Neural progenitor cell (in vitro differentiated cells): ENCODE data around the gene TMEM140. TPM values are rescaled to one million over a fixed set of nuclear protein-coding genes. Genes with fewer than 3 reads are reported as not detected.

Source experiments
- DNase-seq: peaks from one replicate; pipeline ENCODE4 v3.0.0-alpha.2; 2016; ENCODE audit warnings: low spot score
- H2AFZ ChIP-seq: fragments of 200-600 bp; sonication (generic); replicated peaks from 2 replicates; pipeline ENCODE4 v1.6.1; 2016; ENCODE audit warnings: antibody characterized with exemption
- H3F3A ChIP-seq: fragments of 200-600 bp; sonication (generic); 2 replicates; pipeline ENCODE4 v1.6.1; 2016; ENCODE audit warnings: antibody characterized with exemption, low read depth
- H3K27ac ChIP-seq: fragments of 200-600 bp; sonication (generic); 2 replicates; pipeline ENCODE4 v1.5.1; 2016; ENCODE audit warnings: mild to moderate bottlenecking
- H3K27me3 ChIP-seq: fragments of 200-600 bp; sonication (generic); 2 replicates; pipeline ENCODE4 v1.6.1; 2016; ENCODE audit warnings: mild to moderate bottlenecking, moderate library complexity
- H3K36me3 ChIP-seq: fragments of 200-600 bp; sonication (generic); 2 replicates; pipeline ENCODE4 v1.5.1; 2016
- H3K4me1 ChIP-seq: fragments of 200-600 bp; sonication (generic); 2 replicates; pipeline ENCODE4 v1.6.1; 2016; ENCODE audit warnings: mixed run types
- H3K4me2 ChIP-seq: fragments of 200-600 bp; sonication (generic); 2 replicates; pipeline ENCODE4 v1.6.1; 2016
- H3K4me3 ChIP-seq: fragments of 200-600 bp; sonication (generic); 2 replicates; pipeline ENCODE4 v1.5.1; 2016
- H3K79me2 ChIP-seq: fragments of 200-600 bp; sonication (generic); 2 replicates; pipeline ENCODE4 v1.6.1; 2016; ENCODE audit warnings: low read depth
- H3K9ac ChIP-seq: fragments of 200-600 bp; sonication (generic); 2 replicates; pipeline ENCODE4 v1.6.1; 2016
- H3K9me3 ChIP-seq: fragments of 200-600 bp; sonication (generic); 2 replicates; pipeline ENCODE4 v1.5.1; 2016; ENCODE audit warnings: low read depth
- H4K20me1 ChIP-seq: fragments of 200-600 bp; sonication (generic); 2 replicates; pipeline ENCODE4 v1.6.1; 2016; ENCODE audit warnings: low read depth
- H3K27ac Mint-ChIP-seq: 3 replicates; pipeline ENCODE4 v1.8.0; 2021; ENCODE audit warnings: mixed read lengths
- H3K27me3 Mint-ChIP-seq: 2 replicates; pipeline ENCODE4 v1.8.0; 2022; ENCODE audit warnings: low read depth, mild to moderate bottlenecking, inconsistent platforms, moderate library complexity, mixed read lengths; ENCODE audit not compliant: insufficient read depth
- H3K36me3 Mint-ChIP-seq: 3 replicates; pipeline ENCODE4 v1.8.0; 2021; ENCODE audit warnings: mixed read lengths
- H3K4me1 Mint-ChIP-seq: 3 replicates; pipeline ENCODE4 v1.8.0; 2021; ENCODE audit warnings: mixed read lengths
- H3K4me3 Mint-ChIP-seq: 3 replicates; pipeline ENCODE4 v1.8.0; 2021; ENCODE audit warnings: mild to moderate bottlenecking, moderate library complexity, mixed read lengths
- H3K9me3 Mint-ChIP-seq: 3 replicates; pipeline ENCODE4 v1.8.0; 2020; ENCODE audit warnings: mixed read lengths
- EZH2 ChIP-seq: fragments of 200-600 bp; sonication (generic); IDR thresholded peaks from 2 replicates; pipeline ENCODE4 v1.6.1; 2017; ENCODE audit warnings: antibody characterized with exemption, mild to moderate bottlenecking, moderate library complexity
- EZH2phosphoT487 ChIP-seq: fragments of 200-600 bp; sonication (generic); IDR thresholded peaks from 2 replicates; pipeline ENCODE4 v1.6.1; 2017; ENCODE audit warnings: antibody characterized with exemption
- total RNA-seq: library from RNA; depleted of rRNA; stranded (reverse); fragments of >200 nt; gene quantifications from 2 replicates; pipeline ENCODE4 v1.2.3, GENCODE V29; 2015; ENCODE audit warnings: low replicate concordance
- TF ChIP-seq, protein P1 (sequence below): fragments of 200-600 bp; sonication (generic); IDR thresholded peaks from 2 replicates; pipeline ENCODE4 v1.5.1; 2017; ENCODE audit warnings: antibody characterized with exemption, mild to moderate bottlenecking

The TMEM140 gene
- total RNA-seq, 1 donor from 2014 or later: not detected

DNA sequence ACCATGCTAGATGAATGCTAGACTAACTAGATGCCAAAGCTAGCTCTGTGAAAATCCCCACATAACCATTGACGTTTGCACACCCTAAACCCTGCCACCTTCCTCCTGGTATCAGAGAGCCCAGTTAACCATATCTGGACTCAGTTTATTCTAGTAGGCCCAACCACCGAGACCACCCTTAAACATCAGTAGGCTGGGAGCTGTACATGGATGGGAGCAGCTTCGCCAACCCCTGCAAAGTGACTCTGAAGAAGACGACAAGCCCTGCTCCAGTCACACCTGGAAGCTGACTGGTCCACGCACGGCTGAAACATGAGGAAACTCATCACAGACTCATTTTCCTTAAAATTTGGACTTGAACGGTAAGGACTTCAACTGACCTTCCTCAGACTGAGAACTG is 27.1 kb downstream of the TMEM140 start:
- Histone ChIP-seq H2AFZ (no peak overlapping the region), H3K36me3 (no peaks in the 10 kb centered on the region), H3F3A (peaks cover 31% of the 10 kb centered on the region), H3K27me3 (no peaks in the 10 kb centered on the region), H3K9me3 (no peaks in the 10 kb centered on the region), H3K9ac (no peak overlapping the region), H3K4me2 (no peak overlapping the region), H3K4me3 (no peak overlapping the region), H3K4me1 (peaks cover 11% of the 10 kb centered on the region), H3K27ac (no peak overlapping the region), H4K20me1 (no peaks in the 10 kb centered on the region), H3K79me2 (peaks cover 2% of the 10 kb centered on the region)
- H3K9me3 Mint-ChIP-seq: peaks cover under 1% of the 10 kb centered on the region
- H3K36me3 Mint-ChIP-seq: peaks cover 5% of the 10 kb centered on the region
- TF ChIP-seq EZH2phosphoT487: no peak
- TF ChIP-seq, protein P1, sequence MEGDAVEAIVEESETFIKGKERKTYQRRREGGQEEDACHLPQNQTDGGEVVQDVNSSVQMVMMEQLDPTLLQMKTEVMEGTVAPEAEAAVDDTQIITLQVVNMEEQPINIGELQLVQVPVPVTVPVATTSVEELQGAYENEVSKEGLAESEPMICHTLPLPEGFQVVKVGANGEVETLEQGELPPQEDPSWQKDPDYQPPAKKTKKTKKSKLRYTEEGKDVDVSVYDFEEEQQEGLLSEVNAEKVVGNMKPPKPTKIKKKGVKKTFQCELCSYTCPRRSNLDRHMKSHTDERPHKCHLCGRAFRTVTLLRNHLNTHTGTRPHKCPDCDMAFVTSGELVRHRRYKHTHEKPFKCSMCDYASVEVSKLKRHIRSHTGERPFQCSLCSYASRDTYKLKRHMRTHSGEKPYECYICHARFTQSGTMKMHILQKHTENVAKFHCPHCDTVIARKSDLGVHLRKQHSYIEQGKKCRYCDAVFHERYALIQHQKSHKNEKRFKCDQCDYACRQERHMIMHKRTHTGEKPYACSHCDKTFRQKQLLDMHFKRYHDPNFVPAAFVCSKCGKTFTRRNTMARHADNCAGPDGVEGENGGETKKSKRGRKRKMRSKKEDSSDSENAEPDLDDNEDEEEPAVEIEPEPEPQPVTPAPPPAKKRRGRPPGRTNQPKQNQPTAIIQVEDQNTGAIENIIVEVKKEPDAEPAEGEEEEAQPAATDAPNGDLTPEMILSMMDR: no peak
- TF ChIP-seq EZH2: no peak
- peaks cover 6% of the 10 kb centered on the region for H3K27me3 Mint-ChIP-seq
- no peak for DNase-seq
- no peak overlapping the region for H3K27ac Mint-ChIP-seq
- H3K4me1 Mint-ChIP-seq: peaks cover 11% of the 10 kb centered on the region
- no peak overlapping the region for H3K4me3 Mint-ChIP-seq

DNA sequence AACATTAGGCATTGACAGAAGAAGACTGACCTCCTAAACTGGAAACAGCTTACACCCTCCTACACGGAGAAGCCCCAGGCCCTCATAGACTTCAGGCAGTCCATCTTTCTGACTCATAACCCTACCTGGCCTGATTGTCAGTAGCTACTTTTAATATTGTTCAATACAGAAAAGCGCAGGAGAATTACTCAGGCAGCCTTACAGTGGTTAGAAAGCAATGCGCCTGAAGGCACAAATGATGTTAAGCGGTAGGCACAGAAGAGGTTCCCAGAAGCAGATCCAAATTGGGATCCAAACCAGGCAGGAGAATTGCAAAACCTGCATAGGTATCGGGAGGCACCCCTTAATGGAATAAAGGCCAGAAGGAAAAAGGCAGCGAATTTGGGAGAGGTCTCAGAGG is 28.1 kb downstream of the TMEM140 start:
- Histone ChIP-seq H3K27ac (no peak overlapping the region), H4K20me1 (no peaks in the 10 kb centered on the region), H3K36me3 (no peaks in the 10 kb centered on the region), H2AFZ (no peak overlapping the region), H3K4me1 (peaks cover 11% of the 10 kb centered on the region), H3F3A (peaks cover 25% of the 10 kb centered on the region), H3K27me3 (no peaks in the 10 kb centered on the region), H3K9ac (no peak overlapping the region), H3K79me2 (no peaks in the 10 kb centered on the region), H3K4me2 (no peak overlapping the region), H3K9me3 (peaks cover 4% of the 10 kb centered on the region), H3K4me3 (no peak overlapping the region)
- Mint-ChIP-seq H3K9me3 (peaks cover 6% of the 10 kb centered on the region), H3K36me3 (peaks cover 11% of the 10 kb centered on the region), H3K27ac (no peak overlapping the region), H3K4me1 (peaks cover 9% of the 10 kb centered on the region), H3K27me3 (peaks cover 6% of the 10 kb centered on the region), H3K4me3 (no peak overlapping the region)
- no peak for DNase-seq
- no peak for TF ChIP-seq EZH2
- no peak for TF ChIP-seq EZH2phosphoT487
- TF ChIP-seq, protein P1: no peak

DNA sequence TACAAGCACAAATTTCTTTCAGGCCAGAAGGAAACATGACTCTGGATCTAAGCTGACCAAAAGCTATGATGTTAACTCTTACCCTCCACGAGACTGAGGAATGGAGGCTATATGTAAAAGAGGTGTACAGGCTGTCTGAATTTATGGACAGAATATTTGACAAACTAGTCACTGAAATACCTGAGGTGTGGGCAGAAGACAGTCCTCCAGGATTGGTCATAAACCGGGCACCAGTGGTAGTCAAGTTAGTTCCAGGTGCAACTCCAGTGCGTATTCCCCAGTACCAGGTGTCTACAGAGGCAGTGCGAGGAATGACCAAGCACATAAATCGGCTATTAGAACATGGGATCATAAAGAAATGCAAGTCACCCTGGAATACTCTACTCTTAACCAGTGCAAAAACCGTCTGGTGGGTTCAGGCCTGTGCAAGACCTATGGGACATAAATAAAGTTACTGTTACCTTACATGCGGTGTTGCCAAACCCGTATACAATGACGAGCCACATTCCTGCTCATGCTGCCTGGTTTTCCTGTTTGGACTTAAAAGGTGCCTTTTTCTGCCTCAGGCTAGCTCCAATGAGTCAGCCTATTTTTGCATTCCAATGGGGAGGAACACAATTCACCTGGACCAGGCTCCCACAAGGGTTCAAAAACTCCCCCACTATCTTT is 29.3 kb downstream of the TMEM140 start:
- Histone ChIP-seq H3K4me1 (peaks cover 11% of the 10 kb centered on the region), H4K20me1 (no peaks in the 10 kb centered on the region), H3K4me2 (no peak overlapping the region), H3K27me3 (no peaks in the 10 kb centered on the region), H3K9me3 (peaks cover 8% of the 10 kb centered on the region), H3F3A (peaks cover 13% of the 10 kb centered on the region), H3K79me2 (no peaks in the 10 kb centered on the region), H3K9ac (no peak overlapping the region), H2AFZ (no peak overlapping the region), H3K4me3 (no peak overlapping the region), H3K27ac (no peak overlapping the region), H3K36me3 (no peaks in the 10 kb centered on the region)
- Mint-ChIP-seq H3K27ac (no peak overlapping the region), H3K4me1 (peaks cover 4% of the 10 kb centered on the region), H3K4me3 (no peak overlapping the region), H3K36me3 (peaks cover 17% of the 10 kb centered on the region), H3K9me3 (peaks cover 15% of the 10 kb centered on the region), H3K27me3 (peaks cover 3% of the 10 kb centered on the region)
- TF ChIP-seq, protein P1: no peak
- no peak for TF ChIP-seq EZH2phosphoT487
- TF ChIP-seq EZH2: no peak
- no peak for DNase-seq
